HepG2 (cell line): ENCODE results near the gene SOST. TPM values are rescaled to one million over a fixed set of nuclear protein-coding genes. Genes with fewer than 3 reads are reported as not detected.

ENCODE experiments used
- ATF3 ChIP-seq: sonication (generic); formaldehyde crosslinking; IDR thresholded peaks from 2 replicates; pipeline ENCODE4 v1.4.0; 2020; ENCODE audit warnings: missing genetic modification reagents
- ATM ChIP-seq: fragments of 450-650 bp; IDR thresholded peaks from 2 replicates; pipeline ENCODE4 v1.7.1; 2017; ENCODE audit warnings: mild to moderate bottlenecking, borderline replicate concordance
- GABPA ChIP-seq, 2 experiments: IDR thresholded peaks; 2 replicates each; pipeline ENCODE4 v1.6.1; 2011 to 2016; ENCODE audit warnings: low read depth in 2 of 2, low read length in 1 of 2, missing biosample characterization in 1 of 2, missing genetic modification characterization in 1 of 2
- NFKB2 ChIP-seq: sonication (generic); formaldehyde crosslinking; IDR thresholded peaks from 2 replicates; pipeline ENCODE4 v1.4.0; 2020; ENCODE audit warnings: missing genetic modification reagents, borderline replicate concordance
- RCOR2 ChIP-seq: IDR thresholded peaks from 2 replicates; pipeline ENCODE4 v1.6.1; 2016; ENCODE audit warnings: missing biosample characterization, missing genetic modification reagents
- TARDBP ChIP-seq: sonication (generic); formaldehyde crosslinking; IDR thresholded peaks from 2 replicates; pipeline ENCODE4 v1.8.0; 2022; ENCODE audit warnings: mild to moderate bottlenecking, missing genetic modification reagents
- ZIK1 ChIP-seq: sonication (generic); formaldehyde crosslinking; IDR thresholded peaks from 2 replicates; pipeline ENCODE4 v1.5.0; 2020; ENCODE audit warnings: mild to moderate bottlenecking, low read depth, missing genetic modification reagents, borderline replicate concordance
- ZNF274 ChIP-seq: sonication (generic); formaldehyde crosslinking; IDR thresholded peaks from 2 replicates; pipeline ENCODE4 v1.5.1; 2020; ENCODE audit warnings: mild to moderate bottlenecking, missing genetic modification reagents
- ZNF431 ChIP-seq: sonication (generic); formaldehyde crosslinking; IDR thresholded peaks from 2 replicates; pipeline ENCODE4 v1.9.0; 2022; ENCODE audit warnings: missing genetic modification reagents, low read depth, mild to moderate bottlenecking, borderline replicate concordance
- ZNF501 ChIP-seq: sonication (generic); formaldehyde crosslinking; IDR thresholded peaks from 2 replicates; pipeline ENCODE4 v1.5.1; 2020; ENCODE audit warnings: mild to moderate bottlenecking, moderate library complexity, missing genetic modification reagents
- ZNF512B ChIP-seq: sonication (generic); formaldehyde crosslinking; IDR thresholded peaks from 2 replicates; pipeline ENCODE4 v1.5.1; 2020; ENCODE audit warnings: missing genetic modification reagents, mild to moderate bottlenecking, borderline replicate concordance
- ZNF562 ChIP-seq: sonication (generic); formaldehyde crosslinking; IDR thresholded peaks from 2 replicates; pipeline ENCODE4 v1.8.0; 2022; ENCODE audit warnings: missing genetic modification reagents, borderline replicate concordance
- ZNF572 ChIP-seq: sonication (generic); formaldehyde crosslinking; IDR thresholded peaks from 2 replicates; pipeline ENCODE4 v1.5.1; 2020; ENCODE audit warnings: mild to moderate bottlenecking, missing genetic modification reagents
- ZNF761 ChIP-seq: sonication (generic); formaldehyde crosslinking; conservative IDR thresholded peaks from 2 replicates; pipeline ENCODE4 v1.4.0; 2020; ENCODE audit warnings: mild to moderate bottlenecking, missing genetic modification reagents
- ZZZ3 ChIP-seq: sonication (generic); formaldehyde crosslinking; IDR thresholded peaks from 2 replicates; pipeline ENCODE4 v1.4.0; 2020; ENCODE audit warnings: missing genetic modification reagents, mild to moderate bottlenecking, borderline replicate concordance
- polyA plus RNA-seq, 8 experiments: library from polyadenylated mRNA; depleted of rRNA in 3 of 8; stranded (reverse) in 7 of 8; unstranded in 1 of 8; fragments of >200 nt; fragmentation: Illumina TruSeq in 4 of 8; extraction: Trizol in 4 of 8; gene quantifications; 2 replicates each; pipeline versions ENCODE4 v1.2.1 to v1.2.3, GENCODE V29; 2011 to 2016; ENCODE audit warnings: low read depth in 4 of 8, missing spikeins in 1 of 8, mixed read lengths in 1 of 8; ENCODE audit not compliant: insufficient read depth in 1 of 8
- total RNA-seq, 5 experiments: library from RNA; depleted of rRNA; stranded (reverse); fragments of >200 nt; fragmentation: Illumina TruSeq; extraction: Trizol; gene quantifications; 2 replicates each; pipeline ENCODE4 v1.2.3, GENCODE V29; 2016; ENCODE audit warnings: low read depth in 1 of 5
- TF ChIP-seq, protein P1 (sequence below): conservative IDR thresholded peaks from 2 replicates; pipeline ENCODE4 v1.6.1; 2018; ENCODE audit warnings: missing genetic modification reagents
- TF ChIP-seq, protein P2 (sequence below): sonication (generic); formaldehyde crosslinking; IDR thresholded peaks from 2 replicates; pipeline ENCODE4 v1.4.0; 2020; ENCODE audit warnings: missing genetic modification reagents, low read depth, mild to moderate bottlenecking, borderline replicate concordance
- TF ChIP-seq, protein P3 (sequence below): sonication (generic); formaldehyde crosslinking; IDR thresholded peaks from 2 replicates; pipeline ENCODE4 v1.4.0; 2020; ENCODE audit warnings: missing genetic modification reagents
- TF ChIP-seq, protein P4 (sequence below): sonication (generic); formaldehyde crosslinking; IDR thresholded peaks from 2 replicates; pipeline ENCODE4 v1.8.0; 2022; ENCODE audit warnings: mild to moderate bottlenecking, missing genetic modification reagents

Gene SOST
- total and polyA plus RNA-seq, 2 of the 13 experiments (the other 11 are each of a cell fraction or from before 2014, with no cell fraction given): not detected

GRCh38 chr17:43778337-43779144 lies 19.9 kb upstream of the SOST start, which contains the start of gene DUSP3 (continued):
- TF ChIP-seq, protein P1, sequence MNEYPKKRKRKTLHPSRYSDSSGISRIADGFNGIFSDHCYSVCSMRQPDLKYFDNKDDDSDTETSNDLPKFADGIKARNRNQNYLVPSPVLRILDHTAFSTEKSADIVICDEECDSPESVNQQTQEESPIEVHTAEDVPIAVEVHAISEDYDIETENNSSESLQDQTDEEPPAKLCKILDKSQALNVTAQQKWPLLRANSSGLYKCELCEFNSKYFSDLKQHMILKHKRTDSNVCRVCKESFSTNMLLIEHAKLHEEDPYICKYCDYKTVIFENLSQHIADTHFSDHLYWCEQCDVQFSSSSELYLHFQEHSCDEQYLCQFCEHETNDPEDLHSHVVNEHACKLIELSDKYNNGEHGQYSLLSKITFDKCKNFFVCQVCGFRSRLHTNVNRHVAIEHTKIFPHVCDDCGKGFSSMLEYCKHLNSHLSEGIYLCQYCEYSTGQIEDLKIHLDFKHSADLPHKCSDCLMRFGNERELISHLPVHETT (CRISPR knock-in tag): peak; percentile 52
- TF ChIP-seq ZNF512B (no peak), RCOR2 (CRISPR knock-in tag) (no peak), ZNF572 (CRISPR knock-in tag) (no peak), NFKB2 (peak; percentile 57; the same call in 1 of the 2 replicates), ZZZ3 (no peak), ZNF431 (CRISPR knock-in tag) (peak; percentile 77), TARDBP (CRISPR knock-in tag) (0 out of 2 replicates have a peak, but pooled peaks have one; percentile 35), ZNF274 (CRISPR knock-in tag) (peak; percentile 64; the same call in 1 of the 2 replicates), ZNF501 (peak; percentile 94), ZIK1 (CRISPR knock-in tag) (no peak; the same call in 1 of the 2 replicates), ATM (no peak), ZNF562 (no peak), ATF3 (CRISPR knock-in tag) (peak; percentile 90), GABPA (IDR thresholded peaks at IDR 0.05; ENCODE audit: low read depth, low read length) (no peak), GABPA (CRISPR knock-in tag; IDR thresholded peaks at IDR 0.05; ENCODE audit: low read depth) (no peak), ZNF761 (CRISPR knock-in tag) (peak; percentile 80; the same call in 1 of the 2 replicates)
- TF ChIP-seq, protein P2, sequence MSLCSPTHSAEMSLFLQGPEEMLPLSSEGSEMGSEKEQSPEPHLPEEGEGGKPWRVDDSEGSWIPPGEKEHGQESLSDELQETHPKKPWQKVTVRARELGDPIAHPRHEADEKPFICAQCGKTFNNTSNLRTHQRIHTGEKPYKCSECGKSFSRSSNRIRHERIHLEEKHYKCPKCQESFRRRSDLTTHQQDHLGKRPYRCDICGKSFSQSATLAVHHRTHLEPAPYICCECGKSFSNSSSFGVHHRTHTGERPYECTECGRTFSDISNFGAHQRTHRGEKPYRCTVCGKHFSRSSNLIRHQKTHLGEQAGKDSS: peak; percentile 76
- TF ChIP-seq, protein P3, sequence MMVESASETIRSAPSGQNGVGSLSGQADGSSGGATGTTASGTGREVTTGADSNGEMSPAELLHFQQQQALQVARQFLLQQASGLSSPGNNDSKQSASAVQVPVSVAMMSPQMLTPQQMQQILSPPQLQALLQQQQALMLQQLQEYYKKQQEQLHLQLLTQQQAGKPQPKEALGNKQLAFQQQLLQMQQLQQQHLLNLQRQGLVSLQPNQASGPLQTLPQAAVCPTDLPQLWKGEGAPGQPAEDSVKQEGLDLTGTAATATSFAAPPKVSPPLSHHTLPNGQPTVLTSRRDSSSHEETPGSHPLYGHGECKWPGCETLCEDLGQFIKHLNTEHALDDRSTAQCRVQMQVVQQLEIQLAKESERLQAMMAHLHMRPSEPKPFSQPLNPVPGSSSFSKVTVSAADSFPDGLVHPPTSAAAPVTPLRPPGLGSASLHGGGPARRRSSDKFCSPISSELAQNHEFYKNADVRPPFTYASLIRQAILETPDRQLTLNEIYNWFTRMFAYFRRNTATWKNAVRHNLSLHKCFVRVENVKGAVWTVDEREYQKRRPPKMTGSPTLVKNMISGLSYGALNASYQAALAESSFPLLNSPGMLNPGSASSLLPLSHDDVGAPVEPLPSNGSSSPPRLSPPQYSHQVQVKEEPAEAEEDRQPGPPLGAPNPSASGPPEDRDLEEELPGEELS: no peak
- TF ChIP-seq, protein P4, sequence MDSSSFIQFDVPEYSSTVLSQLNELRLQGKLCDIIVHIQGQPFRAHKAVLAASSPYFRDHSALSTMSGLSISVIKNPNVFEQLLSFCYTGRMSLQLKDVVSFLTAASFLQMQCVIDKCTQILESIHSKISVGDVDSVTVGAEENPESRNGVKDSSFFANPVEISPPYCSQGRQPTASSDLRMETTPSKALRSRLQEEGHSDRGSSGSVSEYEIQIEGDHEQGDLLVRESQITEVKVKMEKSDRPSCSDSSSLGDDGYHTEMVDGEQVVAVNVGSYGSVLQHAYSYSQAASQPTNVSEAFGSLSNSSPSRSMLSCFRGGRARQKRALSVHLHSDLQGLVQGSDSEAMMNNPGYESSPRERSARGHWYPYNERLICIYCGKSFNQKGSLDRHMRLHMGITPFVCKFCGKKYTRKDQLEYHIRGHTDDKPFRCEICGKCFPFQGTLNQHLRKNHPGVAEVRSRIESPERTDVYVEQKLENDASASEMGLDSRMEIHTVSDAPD (CRISPR knock-in tag): no peak
